ENCODE data around the gene DNAH7.

Gene DNAH7

DNA sequence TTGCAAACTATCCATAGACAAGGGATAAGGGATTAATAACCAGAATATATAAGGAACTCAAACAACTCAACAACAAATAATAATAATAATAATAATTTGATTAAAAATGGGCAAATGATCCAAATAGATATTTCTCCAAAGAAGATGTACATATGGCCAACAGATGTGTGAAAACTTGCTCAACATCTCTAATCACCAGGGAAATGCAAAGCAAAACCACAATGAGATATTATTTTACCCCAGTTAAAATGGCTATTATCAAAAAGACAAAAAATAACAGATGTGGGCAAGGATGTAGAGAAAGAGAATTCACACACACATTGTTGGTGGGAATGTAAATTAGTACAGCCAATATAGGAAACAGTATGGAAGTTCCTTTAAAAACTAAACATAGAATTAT lies 26.9 kb downstream of the DNAH7 start:
- Histone ChIP-seq H3K9ac (ENCODE audit: low read depth, low read length) (no peak overlapping the region), H3K4me1 (ENCODE audit: control insufficient read depth, insufficient read depth, low read length) (no peaks in the 10 kb centered on the region), H3K4me3 (ENCODE audit: low read depth, low read length) (no peak overlapping the region), H3K27ac (ENCODE audit: low read depth, low read length) (no peak overlapping the region), H3K27me3 (ENCODE audit: control insufficient read depth, insufficient read depth, low read length) (no peaks in the 10 kb centered on the region), H3K9me3 (ENCODE audit: control insufficient read depth, insufficient read depth, low read length) (no peaks in the 10 kb centered on the region), H3K36me3 (ENCODE audit: control insufficient read depth, insufficient read depth, low read length) (no peaks in the 10 kb centered on the region)

GRCh38 chr2:196040218-196040617 lies 28.4 kb downstream of the DNAH7 start:
- Histone ChIP-seq H3K27ac (ENCODE audit: low read depth, low read length) (no peak overlapping the region), H3K36me3 (ENCODE audit: control insufficient read depth, insufficient read depth, low read length) (no peaks in the 10 kb centered on the region), H3K27me3 (ENCODE audit: control insufficient read depth, insufficient read depth, low read length) (no peaks in the 10 kb centered on the region), H3K9me3 (ENCODE audit: control insufficient read depth, insufficient read depth, low read length) (no peaks in the 10 kb centered on the region), H3K4me1 (ENCODE audit: control insufficient read depth, insufficient read depth, low read length) (no peaks in the 10 kb centered on the region), H3K4me3 (ENCODE audit: low read depth, low read length) (no peak overlapping the region), H3K9ac (ENCODE audit: low read depth, low read length) (no peak overlapping the region)

DNA sequence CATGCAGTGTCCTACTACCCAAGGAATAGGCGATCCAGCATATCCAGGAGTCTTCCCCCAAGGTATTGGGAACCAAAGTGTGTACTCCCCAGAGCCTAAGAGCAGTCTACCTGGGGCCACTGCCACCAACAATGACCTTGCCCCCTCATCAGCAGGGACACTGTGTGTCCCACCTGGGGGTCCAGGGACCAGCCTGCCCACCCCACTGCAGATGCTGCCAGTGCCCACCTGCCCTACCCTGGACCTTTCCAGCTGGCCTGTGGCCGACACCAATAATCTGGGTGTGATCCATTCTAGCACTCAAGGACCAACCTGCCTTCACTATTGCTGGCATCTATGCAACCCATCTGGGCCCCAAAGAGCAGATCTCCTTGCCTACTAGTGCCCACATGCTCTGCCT lies 32.2 kb downstream of the DNAH7 start:
- H3K4me3 ChIP-seq (ENCODE audit: low read depth, low read length), result no peak overlapping the region
- no peak overlapping the region for H3K9ac ChIP-seq (ENCODE audit: low read depth, low read length)
- no peaks in the 10 kb centered on the region for H3K27me3 ChIP-seq (ENCODE audit: control insufficient read depth, insufficient read depth, low read length)
- H3K4me1 ChIP-seq (ENCODE audit: control insufficient read depth, insufficient read depth, low read length), result no peaks in the 10 kb centered on the region
- no peaks in the 10 kb centered on the region for H3K36me3 ChIP-seq (ENCODE audit: control insufficient read depth, insufficient read depth, low read length)
- H3K9me3 ChIP-seq (ENCODE audit: control insufficient read depth, insufficient read depth, low read length), result no peaks in the 10 kb centered on the region
- H3K27ac ChIP-seq (ENCODE audit: low read depth, low read length), result no peak overlapping the region

DNA sequence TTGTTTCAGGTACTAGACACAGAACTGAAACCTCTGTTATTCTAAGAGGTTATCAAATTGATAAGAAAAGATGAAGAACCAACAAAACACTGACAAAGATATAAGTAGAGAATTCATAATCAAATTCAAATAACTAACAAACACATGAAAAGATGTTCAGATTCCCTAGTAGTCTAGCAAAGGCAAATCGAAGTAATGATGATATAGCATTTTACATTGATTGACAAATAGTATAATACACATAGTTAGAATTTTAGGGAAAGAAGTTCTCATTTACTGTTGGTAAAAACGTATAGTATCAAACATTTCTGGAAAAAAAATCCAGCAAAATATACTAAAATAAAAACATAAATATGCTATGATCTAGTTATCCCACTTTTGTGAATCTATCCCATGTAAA lies 50.6 kb downstream of the DNAH7 start:
- no peak overlapping the region for H3K27ac ChIP-seq (ENCODE audit: low read depth, low read length)
- no peak overlapping the region for H3K9ac ChIP-seq (ENCODE audit: low read depth, low read length)
- H3K4me1 ChIP-seq (ENCODE audit: control insufficient read depth, insufficient read depth, low read length), result no peaks in the 10 kb centered on the region
- no peaks in the 10 kb centered on the region for H3K27me3 ChIP-seq (ENCODE audit: control insufficient read depth, insufficient read depth, low read length)
- no peak overlapping the region for H3K4me3 ChIP-seq (ENCODE audit: low read depth, low read length)
- no peaks in the 10 kb centered on the region for H3K36me3 ChIP-seq (ENCODE audit: control insufficient read depth, insufficient read depth, low read length)
- H3K9me3 ChIP-seq (ENCODE audit: control insufficient read depth, insufficient read depth, low read length), result no peaks in the 10 kb centered on the region

DNA sequence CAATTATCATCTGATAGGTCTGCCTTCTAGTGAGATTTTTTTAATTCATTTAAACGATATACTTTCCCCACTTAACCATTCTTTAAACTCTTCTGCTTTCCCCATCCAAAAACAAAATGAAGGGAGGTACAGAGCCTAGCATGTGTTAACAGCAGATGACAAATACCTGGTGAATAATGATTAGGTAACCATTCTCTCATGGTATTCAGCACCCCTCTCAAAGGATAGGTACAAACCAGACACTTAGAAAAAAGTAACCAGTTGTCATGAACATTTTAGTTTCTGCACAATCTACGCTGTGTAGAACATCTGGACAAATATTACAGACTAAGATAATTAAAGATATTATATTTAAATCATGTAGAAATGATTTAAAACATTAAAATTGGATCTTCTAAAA lies 56.3 kb downstream of the DNAH7 start:
- Histone ChIP-seq H3K4me1 (ENCODE audit: control insufficient read depth, insufficient read depth, low read length) (no peaks in the 10 kb centered on the region), H3K4me3 (ENCODE audit: low read depth, low read length) (no peak overlapping the region), H3K9ac (ENCODE audit: low read depth, low read length) (no peak overlapping the region), H3K27ac (ENCODE audit: low read depth, low read length) (no peak overlapping the region), H3K36me3 (ENCODE audit: control insufficient read depth, insufficient read depth, low read length) (no peaks in the 10 kb centered on the region), H3K27me3 (ENCODE audit: control insufficient read depth, insufficient read depth, low read length) (no peaks in the 10 kb centered on the region), H3K9me3 (ENCODE audit: control insufficient read depth, insufficient read depth, low read length) (no peaks in the 10 kb centered on the region)

GRCh38 chr2:196000551-196000950 lies 68.1 kb downstream of the DNAH7 start:
- Histone ChIP-seq H3K27ac (ENCODE audit: low read depth, low read length) (no peak overlapping the region), H3K4me1 (ENCODE audit: control insufficient read depth, insufficient read depth, low read length) (0 out of 2 replicates have a peak, but pooled peaks cover 5% of the 10 kb centered on the region), H3K27me3 (ENCODE audit: control insufficient read depth, insufficient read depth, low read length) (no peaks in the 10 kb centered on the region)

DNA sequence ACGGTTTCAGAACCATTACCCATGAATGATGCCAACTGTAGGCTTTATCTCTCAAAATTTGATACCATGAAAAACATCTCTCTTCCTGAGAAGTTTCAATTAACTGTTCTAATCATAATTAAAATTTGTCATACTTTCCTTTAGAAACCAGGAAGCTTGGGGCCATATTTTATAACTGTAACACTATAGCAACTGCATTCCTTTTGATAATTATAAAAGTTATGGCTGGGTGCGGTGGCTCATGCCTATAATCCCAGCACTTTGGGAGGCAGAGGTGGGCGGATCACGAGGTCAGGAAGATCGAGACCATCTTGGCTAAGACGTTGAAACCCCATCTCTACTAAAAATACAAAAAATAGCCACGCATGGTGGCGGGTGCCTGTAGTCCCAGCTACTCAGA lies 70.6 kb downstream of the DNAH7 start:
- Histone ChIP-seq H3K27ac (ENCODE audit: low read depth, low read length) (no peak overlapping the region), H3K4me1 (ENCODE audit: control insufficient read depth, insufficient read depth, low read length) (0 out of 2 replicates have a peak, but pooled peaks cover 8% of the 10 kb centered on the region), H3K36me3 (ENCODE audit: control insufficient read depth, insufficient read depth, low read length) (no peaks in the 10 kb centered on the region), H3K4me3 (ENCODE audit: low read depth, low read length) (no peak overlapping the region), H3K9me3 (ENCODE audit: control insufficient read depth, insufficient read depth, low read length) (no peaks in the 10 kb centered on the region), H3K9ac (ENCODE audit: low read depth, low read length) (no peak overlapping the region), H3K27me3 (ENCODE audit: control insufficient read depth, insufficient read depth, low read length) (no peaks in the 10 kb centered on the region)

More at GRCh38 chr2:196000551-196000950, 68.1 kb downstream of the DNAH7 start:
- no peaks in the 10 kb centered on the region for H3K36me3 ChIP-seq (ENCODE audit: control insufficient read depth, insufficient read depth, low read length)
- no peak overlapping the region for H3K9ac ChIP-seq (ENCODE audit: low read depth, low read length)
- H3K4me3 ChIP-seq (ENCODE audit: low read depth, low read length), result no peak overlapping the region
- no peaks in the 10 kb centered on the region for H3K9me3 ChIP-seq (ENCODE audit: control insufficient read depth, insufficient read depth, low read length)

DNA sequence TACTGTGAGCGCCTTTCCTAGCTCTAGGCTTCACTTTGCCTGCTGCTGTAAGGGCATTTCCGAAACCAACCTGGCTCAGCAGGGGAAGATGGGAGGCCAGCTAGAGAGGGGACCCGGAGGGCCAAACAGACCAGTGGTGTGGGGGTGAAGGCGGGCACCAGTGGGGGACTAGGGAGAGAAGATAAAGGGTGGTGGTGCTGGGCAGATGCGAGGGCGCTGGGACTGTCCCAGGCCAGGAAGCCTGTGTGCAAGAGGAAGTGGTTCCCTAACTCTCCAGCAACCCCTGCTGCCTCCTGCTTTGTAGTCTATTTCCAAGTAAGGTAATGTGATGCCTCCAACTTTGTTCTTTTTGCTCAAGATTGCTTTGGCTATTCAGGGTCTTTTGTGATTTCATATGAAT lies 73.1 kb downstream of the DNAH7 start:
- Histone ChIP-seq H3K4me1 (ENCODE audit: control insufficient read depth, insufficient read depth, low read length) (0 out of 2 replicates have a peak, but pooled peaks cover 8% of the 10 kb centered on the region), H3K36me3 (ENCODE audit: control insufficient read depth, insufficient read depth, low read length) (no peaks in the 10 kb centered on the region), H3K9ac (ENCODE audit: low read depth, low read length) (no peak overlapping the region), H3K9me3 (ENCODE audit: control insufficient read depth, insufficient read depth, low read length) (no peaks in the 10 kb centered on the region), H3K27ac (ENCODE audit: low read depth, low read length) (no peak overlapping the region), H3K27me3 (ENCODE audit: control insufficient read depth, insufficient read depth, low read length) (no peaks in the 10 kb centered on the region), H3K4me3 (ENCODE audit: low read depth, low read length) (no peak overlapping the region)

DNA sequence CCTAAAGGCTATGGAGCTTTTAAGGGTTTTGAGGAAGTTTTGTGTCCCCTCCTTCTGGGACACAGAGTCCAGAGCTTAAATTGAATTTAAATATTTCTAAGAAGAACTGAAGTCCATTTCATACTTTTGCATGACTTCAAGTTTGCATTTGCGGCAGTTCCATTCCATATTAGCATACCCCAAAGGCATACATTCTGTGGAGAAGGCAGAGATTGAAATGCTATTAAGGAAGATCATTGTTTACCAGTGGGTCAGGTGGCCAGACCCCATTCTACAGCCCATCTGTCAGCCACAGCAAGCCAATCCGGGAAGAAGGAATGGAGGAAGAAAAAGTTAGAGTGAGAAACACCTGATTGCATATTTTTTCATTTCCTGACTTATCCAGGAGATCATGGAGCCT lies 75.0 kb downstream of the DNAH7 start:
- Histone ChIP-seq H3K9ac (ENCODE audit: low read depth, low read length) (no peak overlapping the region), H3K36me3 (ENCODE audit: control insufficient read depth, insufficient read depth, low read length) (no peaks in the 10 kb centered on the region), H3K4me1 (ENCODE audit: control insufficient read depth, insufficient read depth, low read length) (0 out of 2 replicates have a peak, but pooled peaks cover 3% of the 10 kb centered on the region), H3K27me3 (ENCODE audit: control insufficient read depth, insufficient read depth, low read length) (no peaks in the 10 kb centered on the region), H3K9me3 (ENCODE audit: control insufficient read depth, insufficient read depth, low read length) (no peaks in the 10 kb centered on the region), H3K27ac (ENCODE audit: low read depth, low read length) (no peak overlapping the region), H3K4me3 (ENCODE audit: low read depth, low read length) (no peak overlapping the region)

DNA sequence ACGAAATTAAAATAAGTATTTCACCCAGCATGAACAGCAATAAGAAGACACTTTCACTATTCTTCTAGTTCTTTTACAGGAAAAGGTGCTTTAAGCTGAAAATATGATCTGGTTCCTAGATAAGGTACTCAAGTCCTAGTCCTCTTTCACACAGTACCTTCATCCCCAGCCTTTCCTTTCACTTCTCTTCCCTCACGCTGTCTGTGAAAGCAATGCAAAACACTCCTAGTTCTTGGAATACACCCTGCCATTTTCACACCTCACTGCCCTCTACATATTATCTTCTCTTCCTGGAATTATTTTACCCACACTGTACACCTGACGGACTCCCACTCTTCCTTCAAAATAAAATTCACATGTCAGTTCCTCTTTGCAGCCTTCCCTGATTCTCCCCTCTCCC lies 82.9 kb downstream of the DNAH7 start:
- Histone ChIP-seq H3K27ac (ENCODE audit: low read depth, low read length) (no peak overlapping the region), H3K4me1 (ENCODE audit: control insufficient read depth, insufficient read depth, low read length) (no peaks in the 10 kb centered on the region), H3K9me3 (ENCODE audit: control insufficient read depth, insufficient read depth, low read length) (no peaks in the 10 kb centered on the region), H3K9ac (ENCODE audit: low read depth, low read length) (no peak overlapping the region), H3K36me3 (ENCODE audit: control insufficient read depth, insufficient read depth, low read length) (no peaks in the 10 kb centered on the region), H3K27me3 (ENCODE audit: control insufficient read depth, insufficient read depth, low read length) (no peaks in the 10 kb centered on the region), H3K4me3 (ENCODE audit: low read depth, low read length) (no peak overlapping the region)

DNA sequence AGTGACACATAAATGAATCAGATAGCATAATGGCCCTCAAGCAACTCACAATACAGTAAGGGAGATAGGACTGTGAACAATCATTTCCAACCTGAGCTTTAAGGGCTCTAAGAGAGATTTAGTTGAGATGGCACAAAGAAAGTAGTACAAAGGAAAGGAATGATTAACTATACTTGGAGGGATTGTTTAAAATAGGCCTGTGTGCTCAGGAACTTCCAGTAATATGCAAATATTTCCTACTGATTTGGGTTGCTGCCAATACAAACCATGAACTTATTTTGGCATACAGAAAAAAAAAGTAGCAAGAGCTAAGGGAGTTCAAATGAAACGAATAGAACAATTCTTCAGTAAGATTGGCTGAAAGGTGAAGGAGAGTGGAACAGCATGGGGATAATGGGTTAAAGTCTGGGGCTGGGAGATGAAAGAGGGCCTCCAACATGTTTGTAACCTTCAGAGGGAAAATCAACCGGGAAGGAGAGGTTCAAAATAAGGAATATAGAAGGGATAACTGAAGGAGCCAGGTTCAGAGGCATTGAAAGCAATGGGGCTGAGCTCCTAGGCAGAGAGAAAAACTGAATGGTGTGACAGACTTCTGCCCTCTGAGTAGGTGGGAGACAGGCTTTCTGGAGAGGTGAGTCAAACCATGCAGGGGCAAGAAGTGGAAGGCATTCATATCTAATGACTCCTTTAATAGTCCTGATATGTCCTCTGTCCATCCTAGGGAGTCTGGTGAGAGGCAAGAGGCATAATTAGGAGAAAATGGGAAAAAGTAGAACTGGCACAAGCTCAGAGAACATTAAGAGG lies 83.5 kb downstream of the DNAH7 start:
- no peak overlapping the region for H3K27ac ChIP-seq (ENCODE audit: low read depth, low read length)
- H3K9me3 ChIP-seq (ENCODE audit: control insufficient read depth, insufficient read depth, low read length), result no peaks in the 10 kb centered on the region
- no peak overlapping the region for H3K4me3 ChIP-seq (ENCODE audit: low read depth, low read length)
- no peaks in the 10 kb centered on the region for H3K4me1 ChIP-seq (ENCODE audit: control insufficient read depth, insufficient read depth, low read length)
- no peaks in the 10 kb centered on the region for H3K36me3 ChIP-seq (ENCODE audit: control insufficient read depth, insufficient read depth, low read length)
- no peaks in the 10 kb centered on the region for H3K27me3 ChIP-seq (ENCODE audit: control insufficient read depth, insufficient read depth, low read length)
- H3K9ac ChIP-seq (ENCODE audit: low read depth, low read length), result no peak overlapping the region

All from HUES48 (cell line).